ENCODE data around the gene DHRSX.
"Not testable (repeated sequence)": the region's sequence is repeated elsewhere in the genome, so short reads cannot be mapped to it uniquely, and the experiment has no call there.

DHRSX gene

GRCh38 chrX:2466876-2467656 lies 33.7 kb downstream of the DHRSX start:
- H3K27ac Mint-ChIP-seq: no peak overlapping the region

GRCh38 chrX:2464677-2465166 lies 36.1 kb downstream of the DHRSX start:
- Mint-ChIP-seq H3K9me3 (peaks cover under 1% of the 10 kb centered on the region), H3K4me3 (no peak overlapping the region)

More at GRCh38 chrX:2466876-2467656, 33.7 kb downstream of the DHRSX start:
- H3K4me3 Mint-ChIP-seq: no peak overlapping the region
- no peaks in the 10 kb centered on the region for H3K27me3 Mint-ChIP-seq
- peaks cover 5% of the 10 kb centered on the region for H3K9me3 Mint-ChIP-seq
- no peak for DNase-seq
- peaks cover 10% of the 10 kb centered on the region for H3K36me3 Mint-ChIP-seq (ENCODE audit: low read depth)
- peaks cover 8% of the 10 kb centered on the region for H3K4me1 Mint-ChIP-seq (ENCODE audit: low read depth)

GRCh38 chrX:2463973-2464676 lies 36.7 kb downstream of the DHRSX start:
- no peak overlapping the region for H3K27ac Mint-ChIP-seq

More at GRCh38 chrX:2464677-2465166, 36.1 kb downstream of the DHRSX start:
- Mint-ChIP-seq H3K27ac (no peak overlapping the region), H3K27me3 (no peaks in the 10 kb centered on the region), H3K36me3 (ENCODE audit: low read depth) (peaks cover 4% of the 10 kb centered on the region), H3K4me1 (ENCODE audit: low read depth) (peaks cover 8% of the 10 kb centered on the region)
- DNase-seq: no peak

GRCh38 chrX:2463481-2463880 lies 37.3 kb downstream of the DHRSX start:
- not testable (repeated sequence) for DNase-seq; H3K4me1 Mint-ChIP-seq (ENCODE audit: low read depth); H3K36me3 Mint-ChIP-seq (ENCODE audit: low read depth); H3K4me3 Mint-ChIP-seq; H3K27ac Mint-ChIP-seq; H3K27me3 Mint-ChIP-seq; H3K9me3 Mint-ChIP-seq

More at GRCh38 chrX:2463973-2464676, 36.7 kb downstream of the DHRSX start:
- Mint-ChIP-seq H3K36me3 (ENCODE audit: low read depth) (peaks cover 2% of the 10 kb centered on the region), H3K9me3 (no peaks in the 10 kb centered on the region), H3K4me1 (ENCODE audit: low read depth) (peaks cover 8% of the 10 kb centered on the region), H3K4me3 (no peak overlapping the region), H3K27me3 (no peaks in the 10 kb centered on the region)
- DNase-seq: no peak

GRCh38 chrX:2462780-2463179 lies 38.0 kb downstream of the DHRSX start:
- Mint-ChIP-seq H3K4me1 (ENCODE audit: low read depth) (peaks cover 8% of the 10 kb centered on the region), H3K27me3 (no peaks in the 10 kb centered on the region), H3K4me3 (no peak overlapping the region), H3K27ac (no peak overlapping the region), H3K36me3 (ENCODE audit: low read depth) (peaks cover 5% of the 10 kb centered on the region), H3K9me3 (peaks cover 4% of the 10 kb centered on the region)
- no peak for DNase-seq

- Mint-ChIP-seq H3K27ac (no peak overlapping the region), H3K27me3 (no peaks in the 10 kb centered on the region)
Measured at GRCh38 chrX:2462074-2462473, 38.7 kb downstream of the DHRSX start.

GRCh38 chrX:2461711-2462016 lies 39.1 kb downstream of the DHRSX start:
- no peak for DNase-seq
- peaks cover 5% of the 10 kb centered on the region for H3K36me3 Mint-ChIP-seq (ENCODE audit: low read depth)
- peaks cover 4% of the 10 kb centered on the region for H3K9me3 Mint-ChIP-seq
- H3K4me3 Mint-ChIP-seq: no peak overlapping the region
- no peak overlapping the region for H3K27ac Mint-ChIP-seq
- H3K4me1 Mint-ChIP-seq (ENCODE audit: low read depth): peaks cover 8% of the 10 kb centered on the region
- no peaks in the 10 kb centered on the region for H3K27me3 Mint-ChIP-seq

More at GRCh38 chrX:2462074-2462473, 38.7 kb downstream of the DHRSX start:
- no peak for DNase-seq
- Mint-ChIP-seq H3K4me3 (no peak overlapping the region), H3K9me3 (peaks cover 4% of the 10 kb centered on the region), H3K4me1 (ENCODE audit: low read depth) (peaks cover 8% of the 10 kb centered on the region), H3K36me3 (ENCODE audit: low read depth) (peaks cover 5% of the 10 kb centered on the region)

- not testable (repeated sequence) for H3K27ac Mint-ChIP-seq; H3K4me1 Mint-ChIP-seq (ENCODE audit: low read depth); H3K27me3 Mint-ChIP-seq; H3K9me3 Mint-ChIP-seq; H3K4me3 Mint-ChIP-seq; H3K36me3 Mint-ChIP-seq (ENCODE audit: low read depth); DNase-seq
Measured at GRCh38 chrX:2460821-2461710, 39.7 kb downstream of the DHRSX start.

GRCh38 chrX:2460048-2460447 lies 40.7 kb downstream of the DHRSX start:
- not testable (repeated sequence) for H3K36me3 Mint-ChIP-seq (ENCODE audit: low read depth); H3K4me1 Mint-ChIP-seq (ENCODE audit: low read depth); H3K27me3 Mint-ChIP-seq; H3K27ac Mint-ChIP-seq; DNase-seq; H3K9me3 Mint-ChIP-seq; H3K4me3 Mint-ChIP-seq

GRCh38 chrX:2458309-2458708 lies 42.5 kb downstream of the DHRSX start:
- H3K36me3 Mint-ChIP-seq (ENCODE audit: low read depth): peaks cover 11% of the 10 kb centered on the region
- no peaks in the 10 kb centered on the region for H3K27me3 Mint-ChIP-seq
- no peak overlapping the region for H3K27ac Mint-ChIP-seq
- no peak overlapping the region for H3K4me3 Mint-ChIP-seq
- H3K4me1 Mint-ChIP-seq (ENCODE audit: low read depth): no peaks in the 10 kb centered on the region
- peaks cover 4% of the 10 kb centered on the region for H3K9me3 Mint-ChIP-seq
- DNase-seq: no peak

GRCh38 chrX:2457289-2458133 lies 43.3 kb downstream of the DHRSX start:
- DNase-seq: no peak
- Mint-ChIP-seq H3K27me3 (no peaks in the 10 kb centered on the region), H3K36me3 (ENCODE audit: low read depth) (peaks cover 17% of the 10 kb centered on the region), H3K27ac (no peak overlapping the region), H3K4me1 (ENCODE audit: low read depth) (no peaks in the 10 kb centered on the region), H3K9me3 (peaks cover 4% of the 10 kb centered on the region), H3K4me3 (no peak overlapping the region)

GRCh38 chrX:2456091-2456490 lies 44.7 kb downstream of the DHRSX start:
- not testable (repeated sequence) for H3K27ac Mint-ChIP-seq; H3K4me3 Mint-ChIP-seq; H3K27me3 Mint-ChIP-seq; H3K9me3 Mint-ChIP-seq; H3K4me1 Mint-ChIP-seq (ENCODE audit: low read depth); DNase-seq
- H3K36me3 Mint-ChIP-seq (ENCODE audit: low read depth): peaks cover 23% of the 10 kb centered on the region

GRCh38 chrX:2454620-2455019 lies 46.2 kb downstream of the DHRSX start:
- not testable (repeated sequence) for DNase-seq, H3K4me3 Mint-ChIP-seq, H3K27ac Mint-ChIP-seq, H3K9me3 Mint-ChIP-seq, H3K27me3 Mint-ChIP-seq
- peaks cover 11% of the 10 kb centered on the region for H3K4me1 Mint-ChIP-seq (ENCODE audit: low read depth)
- H3K36me3 Mint-ChIP-seq (ENCODE audit: low read depth): peaks cover 29% of the 10 kb centered on the region

- Mint-ChIP-seq H3K9me3 (no peaks in the 10 kb centered on the region), H3K4me3 (no peak overlapping the region), H3K4me1 (ENCODE audit: low read depth) (peaks cover 11% of the 10 kb centered on the region), H3K36me3 (ENCODE audit: low read depth) (peaks cover 25% of the 10 kb centered on the region), H3K27me3 (no peaks in the 10 kb centered on the region), H3K27ac (no peak overlapping the region)
- DNase-seq: no peak
Measured at GRCh38 chrX:2452799-2453198, 48.0 kb downstream of the DHRSX start.

Data from activated T-cell treated with anti-CD3 and anti-CD28 coated beads, Interleukin-2, amount 50 U/mL, for 24 hours (primary cell).